CD4-positive, alpha-beta T cell treated with Interleukin-6 for 4 hours (primary cell): ENCODE results near the gene B3GALT6.
"Not testable (repeated sequence)": the region's sequence is repeated elsewhere in the genome, so short reads cannot be mapped to it uniquely, and the experiment has no call there.

Experiments used
- DNase-seq: peaks from one replicate; pipeline ENCODE4 v3.0.0-alpha.2; 2020; ENCODE audit warnings: mixed read lengths

B3GALT6 gene

DNA sequence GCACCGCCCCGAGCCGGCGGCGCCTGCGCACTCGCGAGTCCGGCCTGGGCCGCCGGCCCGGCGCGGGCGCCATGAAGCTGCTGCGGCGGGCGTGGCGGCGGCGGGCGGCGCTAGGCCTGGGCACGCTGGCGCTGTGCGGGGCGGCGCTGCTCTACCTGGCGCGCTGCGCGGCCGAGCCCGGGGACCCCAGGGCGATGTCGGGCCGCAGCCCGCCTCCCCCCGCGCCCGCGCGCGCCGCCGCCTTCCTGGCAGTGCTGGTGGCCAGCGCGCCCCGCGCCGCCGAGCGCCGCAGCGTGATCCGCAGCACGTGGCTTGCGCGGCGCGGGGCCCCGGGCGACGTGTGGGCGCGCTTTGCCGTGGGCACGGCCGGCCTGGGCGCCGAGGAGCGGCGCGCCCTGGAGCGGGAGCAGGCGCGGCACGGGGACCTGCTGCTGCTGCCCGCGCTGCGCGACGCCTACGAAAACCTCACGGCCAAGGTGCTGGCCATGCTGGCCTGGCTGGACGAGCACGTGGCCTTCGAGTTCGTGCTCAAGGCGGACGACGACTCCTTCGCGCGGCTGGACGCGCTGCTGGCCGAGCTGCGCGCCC lies at the start of gene B3GALT6:
TSS of gene B3GALT6 (plus strand) at position 30 of the 588 bp plus-strand sequence. CDS start at position 72, 42 bp downstream.
- DNase-seq, result no peak

DNA sequence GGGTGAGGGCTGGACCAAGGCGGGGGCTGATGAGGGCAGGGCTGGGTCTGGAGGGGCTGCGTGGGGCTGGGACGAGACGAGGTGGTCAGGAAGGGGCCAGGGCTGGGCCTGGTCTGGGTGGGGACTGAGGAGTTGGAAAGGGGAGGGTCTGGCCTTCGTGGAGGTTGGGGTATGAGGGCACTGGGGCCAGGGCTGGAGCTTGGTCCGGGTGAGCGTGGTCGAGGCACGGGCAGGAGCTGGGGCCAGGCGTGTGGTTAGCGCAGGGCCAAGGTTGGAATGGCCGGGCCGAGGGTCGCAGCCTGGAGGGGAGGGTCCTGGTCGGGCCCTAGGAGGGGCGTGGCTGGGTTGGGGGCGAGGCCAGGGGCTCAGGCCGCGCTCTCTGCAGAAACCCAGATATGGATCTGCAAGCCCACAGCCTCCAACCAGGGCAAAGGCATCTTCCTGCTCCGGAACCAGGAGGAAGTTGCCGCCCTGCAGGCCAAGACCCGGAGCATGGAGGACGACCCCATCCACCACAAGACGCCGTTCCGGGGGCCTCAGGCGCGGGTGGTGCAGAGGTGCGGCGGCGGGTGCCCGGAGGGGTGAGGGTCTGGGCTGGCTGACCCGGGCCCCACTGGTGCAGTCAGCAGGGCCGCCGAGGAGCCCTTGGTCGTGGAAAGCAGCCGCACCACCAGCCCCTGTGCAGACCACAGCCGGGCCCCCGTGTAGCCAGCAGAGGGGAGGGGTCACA lies 49.4 kb upstream of the B3GALT6 start:
- DNase-seq, result no peak

DNA sequence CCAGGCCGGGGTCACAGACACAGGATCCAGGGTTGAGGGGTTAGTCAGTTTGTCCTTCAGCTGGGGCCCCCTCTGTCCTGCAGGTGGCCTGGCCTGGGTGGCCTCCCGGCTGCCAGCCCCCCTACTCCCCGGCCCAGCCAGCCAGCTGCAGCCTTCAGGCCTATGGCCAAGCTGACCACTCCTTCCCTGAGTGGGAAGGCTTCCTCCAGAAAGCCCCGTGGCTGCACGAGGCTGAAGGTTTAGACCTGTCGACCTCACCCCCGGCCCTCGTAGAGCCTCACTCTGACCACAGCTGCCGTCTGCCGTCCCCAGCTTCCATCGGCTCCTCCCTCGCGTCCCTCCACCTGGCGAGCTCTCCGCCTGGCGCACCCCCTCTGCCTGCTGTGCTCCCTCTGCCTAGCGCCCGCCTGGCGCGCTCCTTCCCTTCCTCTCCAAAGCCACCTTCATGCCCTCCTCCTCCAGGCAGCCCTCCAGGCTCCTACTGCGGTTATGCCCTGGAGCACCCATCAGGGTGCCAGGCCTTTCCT lies 48.8 kb upstream of the B3GALT6 start:
- DNase-seq, result no peak

DNA sequence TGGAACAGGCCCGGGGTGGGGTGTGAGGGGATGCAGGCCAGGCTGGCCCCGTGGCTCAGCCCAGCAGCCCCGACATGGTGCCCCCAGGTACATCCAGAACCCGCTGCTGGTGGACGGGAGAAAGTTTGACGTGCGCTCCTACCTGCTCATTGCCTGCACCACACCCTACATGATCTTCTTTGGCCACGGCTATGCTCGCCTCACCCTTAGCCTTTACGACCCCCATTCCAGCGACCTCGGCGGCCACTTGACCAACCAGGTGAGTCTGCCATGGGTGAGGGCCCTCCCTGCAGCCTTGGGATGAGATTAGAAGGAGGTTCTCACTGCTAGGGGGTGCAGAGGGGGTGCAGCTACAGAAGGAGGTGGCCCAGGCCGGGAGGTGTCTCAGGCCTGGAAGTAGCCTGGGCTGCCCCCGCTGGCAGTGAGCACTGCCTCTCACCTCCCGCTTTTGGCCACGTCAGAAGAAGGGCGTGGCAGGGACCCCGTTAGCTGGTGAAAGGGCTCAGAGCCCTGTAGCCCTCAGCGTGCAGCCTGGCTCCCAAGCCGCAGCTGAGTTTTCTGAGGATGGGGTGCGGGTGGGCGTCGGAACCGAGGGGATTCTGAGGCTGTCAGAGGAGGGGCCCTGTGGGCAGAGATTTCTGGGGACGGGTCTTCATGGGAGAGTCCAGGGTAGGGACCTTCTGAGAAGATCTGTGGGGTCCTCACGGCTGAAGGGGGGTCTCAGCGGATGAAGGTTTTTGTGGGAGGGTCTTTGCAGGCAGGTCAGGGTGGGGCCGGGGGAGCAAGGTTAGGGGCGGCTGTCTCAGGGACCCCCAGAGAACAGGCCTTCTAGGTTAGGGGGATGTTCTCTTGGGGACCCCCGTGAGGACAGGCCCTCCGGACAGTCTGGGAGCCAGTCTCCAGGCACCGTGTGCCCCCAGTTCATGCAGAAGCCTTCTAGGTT lies 47.9 kb upstream of the B3GALT6 start:
- no peak for DNase-seq

DNA sequence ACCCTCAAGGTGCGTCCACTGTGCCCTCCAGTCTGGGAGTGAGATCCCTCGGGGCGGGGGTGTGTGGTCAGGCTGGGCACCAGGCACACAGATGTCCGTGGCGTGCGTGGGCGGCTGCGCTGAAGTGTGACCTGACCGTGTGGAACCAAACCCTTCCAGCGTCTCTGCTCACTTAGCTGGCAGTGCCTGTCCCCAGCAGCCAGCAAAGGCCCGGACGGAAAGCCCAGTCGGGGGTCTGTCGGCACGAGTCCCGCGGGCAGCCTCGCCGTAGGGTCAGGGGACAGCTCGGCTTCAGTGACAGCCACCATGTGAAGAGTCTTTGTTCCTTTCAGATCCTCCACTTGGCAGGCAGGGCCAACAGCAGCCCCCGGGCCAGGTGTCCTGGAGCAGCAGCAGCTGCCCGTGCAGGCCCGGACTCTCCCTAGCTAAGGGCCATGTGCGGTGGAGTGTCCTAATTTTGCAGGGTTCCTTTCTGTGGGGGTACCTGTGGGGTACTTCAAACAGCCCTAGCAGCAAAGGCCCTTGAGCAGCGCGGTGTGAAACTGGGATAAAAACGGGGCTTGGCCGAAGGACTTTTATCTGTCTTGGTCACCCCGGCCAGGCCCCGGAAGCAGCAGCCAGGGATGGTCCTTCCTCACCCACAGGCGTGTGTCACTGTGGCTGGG lies 46.8 kb upstream of the B3GALT6 start:
- no peak for DNase-seq

DNA sequence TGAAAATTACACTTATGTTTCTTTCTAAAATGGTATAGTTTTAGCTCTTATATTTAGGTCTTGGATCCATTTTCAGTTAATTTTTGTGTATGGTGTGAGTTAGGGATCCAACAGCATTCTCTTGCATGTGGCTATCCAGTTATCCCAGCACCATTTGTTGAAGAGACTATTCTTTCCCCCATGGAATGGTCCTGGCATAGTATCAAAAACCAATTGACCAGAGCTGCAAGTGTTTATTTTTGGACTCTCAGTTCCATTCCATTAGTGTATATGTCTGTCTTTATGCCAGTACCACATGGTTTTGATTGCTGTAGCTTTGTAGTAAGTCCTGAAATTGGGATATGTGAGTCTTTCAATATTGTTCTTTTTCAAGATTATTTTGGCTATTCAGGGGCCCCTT lies 44.1 kb upstream of the B3GALT6 start:
- DNase-seq, result no peak

DNA sequence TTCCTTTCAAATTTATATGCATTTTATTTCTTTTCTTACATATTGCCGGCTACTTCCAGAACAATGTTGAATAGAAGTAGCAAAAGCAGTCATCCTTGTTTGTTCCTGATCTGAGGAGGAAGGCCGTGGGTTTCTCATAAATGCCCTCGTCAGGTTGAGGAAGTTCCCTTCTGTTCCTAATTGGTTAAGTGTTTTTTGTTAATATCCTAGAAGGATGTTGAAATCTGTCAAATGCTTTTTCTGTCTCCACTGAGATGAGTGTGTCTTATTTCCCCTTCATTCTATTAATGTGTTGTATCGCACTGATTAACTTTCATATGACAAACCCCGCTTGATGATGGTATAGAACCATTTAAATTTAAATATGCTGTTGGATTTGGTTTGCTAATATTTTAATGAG lies 42.9 kb upstream of the B3GALT6 start:
- DNase-seq, result no peak

DNA sequence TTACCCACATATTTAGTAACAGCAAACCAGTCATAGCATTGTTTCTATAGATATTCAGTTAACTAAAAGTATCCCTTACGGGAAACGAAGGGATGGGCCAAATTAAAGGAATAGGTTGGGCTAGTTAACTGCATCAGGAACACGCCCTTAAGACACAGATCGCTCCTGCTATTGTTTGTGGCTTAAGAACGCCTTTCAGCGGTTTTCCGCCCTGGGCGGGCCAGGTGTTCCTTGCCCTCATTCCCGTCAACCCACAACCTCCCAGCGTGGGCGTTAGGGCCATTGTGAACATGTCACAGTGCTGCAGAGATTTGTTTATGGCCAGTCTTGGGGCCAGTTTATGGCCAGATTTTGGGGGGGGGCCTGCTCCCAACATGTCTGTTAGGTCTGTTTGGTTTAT lies 40.3 kb upstream of the B3GALT6 start:
- no peak for DNase-seq

DNA sequence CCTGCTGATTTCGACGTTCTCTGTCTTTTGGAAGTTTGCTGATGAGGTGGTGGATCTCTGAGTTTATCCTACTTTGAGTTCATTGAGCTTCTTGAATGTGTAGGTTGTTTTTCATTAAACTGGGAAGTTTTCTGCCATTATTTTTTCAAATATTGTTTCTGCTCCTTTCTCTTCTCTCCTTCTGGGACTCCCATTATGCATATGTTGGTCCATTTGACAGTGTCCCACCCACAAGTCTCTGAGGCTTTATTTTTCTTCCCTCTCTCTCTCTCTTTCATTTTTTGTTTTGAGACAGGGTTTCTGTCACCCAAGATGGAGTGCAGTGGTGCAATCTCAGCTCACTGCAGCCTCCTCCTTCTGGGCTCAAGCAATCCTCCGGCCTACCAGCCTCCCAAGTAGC lies 37.3 kb upstream of the B3GALT6 start:
- no peak for DNase-seq

DNA sequence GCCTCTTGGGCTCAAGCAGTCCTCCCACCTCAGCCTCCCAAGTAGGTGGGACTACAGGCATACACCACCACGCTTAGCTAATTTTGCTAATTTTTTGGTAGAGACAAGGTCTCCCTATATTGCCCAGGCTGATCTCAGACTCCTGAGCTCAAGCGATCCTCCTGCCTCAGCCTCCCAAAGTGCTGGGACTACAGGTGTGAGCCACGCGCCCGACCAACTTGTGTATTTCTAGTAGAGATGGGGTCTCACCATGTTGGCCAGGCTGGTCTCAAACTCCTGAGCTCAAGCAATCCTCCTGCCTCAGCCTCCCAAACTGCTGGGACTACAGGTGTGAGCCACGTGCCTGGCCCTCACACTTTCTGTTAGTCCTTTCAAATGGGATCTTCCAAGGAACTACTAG lies 36.3 kb upstream of the B3GALT6 start:
- not testable (repeated sequence) for DNase-seq

DNA sequence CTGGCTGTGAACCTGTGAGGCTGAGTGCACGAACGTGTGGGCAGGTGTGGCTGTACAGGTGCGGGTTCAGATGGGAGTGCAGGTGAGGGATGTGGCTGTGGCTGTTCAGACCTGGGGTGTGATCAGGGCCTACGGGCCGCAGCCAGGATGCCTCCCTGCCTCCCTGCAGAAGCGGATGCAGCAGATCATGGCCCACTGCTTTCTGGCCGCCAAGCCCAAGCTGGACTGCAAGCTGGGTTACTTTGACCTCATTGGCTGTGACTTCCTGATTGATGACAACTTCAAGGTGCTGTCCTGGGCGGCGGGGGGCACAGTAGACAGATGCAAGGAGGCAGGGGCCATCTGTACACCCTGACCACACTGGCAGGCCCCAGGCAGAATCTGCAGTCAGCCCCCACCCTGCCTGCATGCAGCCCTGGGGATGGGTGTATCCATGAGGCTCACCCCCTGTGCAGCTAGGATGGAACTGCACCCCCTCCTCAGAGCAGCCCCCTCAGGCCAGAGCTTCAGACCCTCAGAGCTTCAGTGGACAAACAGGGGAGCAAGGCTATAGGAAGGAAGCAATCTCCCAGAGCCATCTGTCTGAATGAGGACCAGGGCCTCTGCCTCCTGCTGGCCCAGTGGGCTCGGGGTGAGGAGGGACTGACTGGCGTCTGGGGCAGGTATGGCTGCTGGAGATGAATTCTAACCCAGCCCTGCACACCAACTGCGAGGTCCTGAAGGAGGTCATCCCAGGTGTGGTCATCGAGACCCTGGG lies 35.4 kb upstream of the B3GALT6 start:
- no peak for DNase-seq

DNA sequence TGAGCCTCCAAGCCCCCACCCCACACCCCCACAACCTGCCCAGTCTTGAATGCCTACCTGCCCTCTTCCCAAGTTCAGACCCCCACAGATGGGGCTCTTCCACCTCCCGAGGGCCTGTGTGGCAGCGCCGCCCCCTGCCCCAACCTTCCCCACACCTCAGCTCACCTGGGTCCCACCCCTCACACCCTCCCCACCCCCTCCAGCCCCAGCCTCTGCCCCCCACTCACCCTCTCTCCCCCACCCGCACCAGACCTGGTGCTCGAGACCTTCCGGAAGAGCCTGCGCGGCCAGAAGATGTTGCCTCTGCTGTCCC lies 34.9 kb upstream of the B3GALT6 start:
- DNase-seq, result no peak

DNA sequence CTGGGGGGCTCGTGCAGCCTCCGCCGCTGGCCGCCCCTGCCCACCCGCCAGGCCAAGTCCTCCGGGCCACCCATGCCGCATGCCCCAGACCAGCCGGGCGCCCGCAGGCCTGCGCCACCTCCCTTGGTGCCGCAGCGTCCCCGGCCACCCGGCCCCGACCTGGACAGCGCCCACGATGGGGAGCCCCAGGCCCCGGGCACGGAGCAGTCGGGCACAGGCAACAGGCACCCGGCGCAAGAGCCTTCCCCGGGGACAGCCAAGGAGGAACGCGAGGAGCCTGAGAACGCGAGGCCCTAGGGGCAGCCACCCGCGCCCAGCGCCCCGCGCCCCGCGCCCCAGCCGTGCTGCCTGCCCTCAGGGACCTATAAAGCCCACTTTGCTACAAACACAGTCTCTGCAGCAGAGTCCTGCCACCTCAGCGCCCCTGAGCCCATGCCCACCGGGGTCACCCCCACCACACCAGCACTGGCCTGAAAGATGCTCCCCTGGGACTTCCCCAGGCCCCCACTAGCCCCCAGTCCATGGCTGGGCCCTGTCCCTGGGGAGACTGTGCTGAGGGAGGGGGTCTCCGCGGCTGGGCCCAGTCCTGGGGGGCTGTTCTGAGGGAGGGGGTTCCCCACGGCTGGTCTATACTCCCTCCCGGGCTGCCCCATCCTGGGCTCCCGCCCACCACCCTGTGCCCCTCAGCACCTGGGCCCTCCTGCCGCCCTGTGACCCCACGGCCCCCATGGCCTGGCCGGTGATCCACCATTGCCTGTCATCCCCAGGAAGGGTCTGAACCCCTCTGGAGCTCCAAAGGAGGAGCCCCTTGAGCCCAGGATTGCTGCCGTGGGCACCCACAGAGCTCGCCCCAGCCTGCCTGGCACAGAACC lies 34.2 kb upstream of the B3GALT6 start:
- DNase-seq, result no peak

DNA sequence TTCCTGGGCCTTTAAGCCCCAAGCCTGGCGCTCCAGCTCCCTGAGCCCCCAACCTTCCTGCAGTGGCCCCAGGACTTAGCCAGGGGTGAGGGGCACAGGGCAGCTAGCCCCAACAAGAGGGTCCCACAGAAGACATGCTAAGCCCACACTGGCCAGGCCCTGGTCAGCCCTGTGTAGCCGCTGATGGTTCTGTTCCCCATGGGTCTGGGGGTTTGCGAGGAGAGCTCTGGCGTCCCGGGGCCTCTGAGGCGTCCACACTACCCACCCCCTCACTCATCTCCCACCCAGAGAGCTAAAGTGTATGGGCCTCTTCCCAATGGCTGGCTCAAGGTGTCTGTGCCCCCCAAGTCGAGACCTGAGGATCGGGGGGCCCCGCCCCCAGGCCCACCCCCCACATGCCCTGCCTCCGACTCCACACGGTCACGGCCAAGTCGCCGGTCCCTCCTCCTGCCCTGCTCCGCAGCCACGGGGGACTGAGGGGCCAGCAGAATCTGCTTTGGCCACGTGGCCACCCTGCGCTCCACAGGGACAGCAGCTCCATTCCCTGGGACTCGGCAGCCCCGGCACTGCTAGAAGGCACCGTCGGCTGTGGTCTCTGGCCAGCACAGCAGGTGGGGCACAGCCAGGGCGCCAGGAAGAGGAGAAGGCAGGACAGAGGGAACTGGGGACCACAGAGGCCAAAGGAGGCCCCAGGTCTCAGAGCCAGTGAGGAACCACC lies 33.5 kb upstream of the B3GALT6 start:
- no peak for DNase-seq

DNA sequence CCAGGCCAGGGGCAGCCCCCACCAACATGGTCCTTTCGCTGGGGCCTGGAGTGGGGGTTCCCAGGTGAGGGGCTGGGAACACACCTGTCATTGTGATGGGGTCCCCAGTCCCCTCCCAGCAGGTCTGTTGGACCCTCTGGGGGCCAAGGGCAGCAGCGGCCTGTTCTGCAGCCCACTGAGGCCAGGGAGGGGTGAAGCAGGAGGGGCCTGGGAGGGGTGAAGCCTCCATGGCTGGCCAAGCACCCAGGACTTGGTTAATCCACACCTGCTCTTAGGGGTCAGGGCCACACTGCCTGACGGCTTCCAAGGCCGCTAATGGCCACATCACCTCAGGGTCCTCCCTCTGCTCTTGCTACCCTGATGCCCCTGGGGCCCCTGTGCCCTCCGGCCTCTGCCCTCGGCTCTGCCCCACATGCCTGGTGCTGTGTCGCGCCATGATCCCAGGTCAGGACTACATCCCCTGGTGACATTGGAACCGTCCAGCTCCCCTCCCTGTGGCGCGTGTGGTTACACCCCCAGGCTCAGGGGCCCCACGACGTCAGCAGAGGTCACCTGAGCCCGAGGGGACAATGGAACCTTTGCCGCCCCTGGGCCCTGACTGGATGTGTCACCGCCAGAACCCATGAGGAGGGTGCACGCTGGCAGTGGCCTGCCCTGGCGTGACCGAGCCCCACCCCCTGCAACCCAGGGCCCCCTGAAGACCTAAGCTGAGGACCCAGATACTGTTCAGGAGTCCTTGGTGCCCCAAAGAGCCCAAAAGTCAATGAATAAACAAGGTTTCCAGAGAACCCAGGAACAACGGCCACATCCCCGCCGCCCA lies 32.7 kb upstream of the B3GALT6 start:
- no peak for DNase-seq

DNA sequence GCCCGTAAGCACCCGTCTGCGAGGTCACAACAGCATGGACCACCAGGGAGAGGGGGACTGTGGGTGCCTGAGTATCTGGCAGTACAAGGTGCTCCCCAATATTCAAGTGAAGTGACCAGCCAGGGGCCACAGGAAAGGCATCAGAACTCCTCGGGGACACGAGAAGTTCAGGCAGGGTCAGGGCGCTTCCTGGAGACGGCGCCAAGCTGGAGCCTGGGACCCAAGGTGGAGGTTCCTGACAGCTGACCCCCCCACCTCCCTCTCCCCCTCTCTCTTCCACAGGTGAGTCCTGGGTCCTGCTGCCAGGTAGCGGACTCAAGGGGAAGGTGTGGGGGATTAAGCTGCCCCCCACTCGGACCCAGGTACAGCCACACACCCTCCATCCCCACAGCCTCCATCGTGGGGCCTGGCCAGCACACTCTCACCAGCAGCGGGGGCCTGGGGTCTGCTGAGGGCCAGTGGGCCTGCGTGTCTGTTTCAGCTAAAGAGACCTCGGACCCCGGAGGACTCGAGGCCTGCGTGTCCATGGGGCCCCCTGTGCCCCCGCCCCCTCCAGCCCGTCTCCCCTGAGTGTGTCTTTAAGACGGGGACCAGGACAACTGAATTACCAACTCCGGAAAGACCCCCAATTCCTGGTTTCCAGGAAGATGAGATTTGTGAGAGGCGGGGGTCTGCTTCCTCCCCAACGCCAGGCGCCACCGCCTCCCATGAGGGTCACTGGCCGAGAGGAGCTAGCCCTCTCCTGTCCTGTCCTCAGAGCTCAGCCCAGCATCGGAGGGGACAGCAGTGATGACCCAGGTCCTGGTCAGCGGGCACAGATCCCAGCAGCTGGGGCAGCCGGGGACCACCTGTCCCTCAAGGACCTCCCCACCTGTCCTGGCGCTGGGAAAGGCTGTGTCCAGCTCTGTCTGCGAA lies 31.8 kb upstream of the B3GALT6 start:
- no peak for DNase-seq

DNA sequence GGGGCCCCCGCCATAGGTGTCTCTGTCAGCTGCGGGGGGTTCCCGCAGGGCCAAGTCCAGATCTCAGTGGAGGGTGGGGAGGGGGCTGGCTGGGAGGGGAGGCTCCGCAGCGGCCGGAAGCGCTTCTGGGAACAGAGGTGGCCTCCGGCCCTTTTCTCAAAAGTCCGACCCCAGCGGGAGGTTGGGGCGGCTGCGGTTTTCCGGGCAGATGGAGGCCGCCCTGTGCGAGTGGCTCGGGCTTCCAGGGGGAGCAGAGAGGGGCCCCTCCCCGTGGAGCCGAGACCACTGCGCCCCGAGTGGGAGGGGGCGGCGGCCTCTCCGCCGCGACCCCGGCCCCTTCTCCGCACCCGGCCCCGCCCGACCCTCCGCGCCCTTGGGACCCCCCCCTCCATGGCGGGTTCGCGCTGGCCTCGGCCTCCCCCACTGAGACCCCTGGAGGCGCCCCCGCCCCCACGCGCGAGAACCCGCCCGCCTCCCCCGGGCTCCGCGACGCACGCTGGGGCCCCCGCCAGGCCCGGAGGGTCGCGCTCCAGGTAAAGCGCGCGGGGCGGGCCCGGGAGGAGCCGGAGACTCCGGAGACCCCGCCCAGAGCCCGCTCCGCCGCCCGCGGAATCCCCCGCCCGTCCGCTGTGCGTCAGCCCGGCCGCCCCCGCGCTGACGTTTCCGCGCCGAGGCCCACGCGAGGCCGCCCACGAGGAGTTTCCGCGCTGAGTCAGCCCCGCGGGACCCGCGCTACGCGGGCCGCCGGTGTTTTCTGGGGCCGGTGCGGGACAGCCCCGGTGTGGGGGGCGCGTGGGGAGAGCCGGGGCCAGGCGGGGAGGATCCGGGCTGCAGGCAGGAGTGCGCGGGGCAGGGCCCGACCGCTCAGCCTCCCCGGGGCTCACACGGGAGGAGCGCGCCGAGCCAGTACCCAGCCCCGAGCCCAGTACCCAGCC lies 30.9 kb upstream of the B3GALT6 start:
- peak; percentile 88 for DNase-seq
